Kidney capillary endothelial cell (primary cell): ENCODE data around the gene IPCEF1.

Experiments
- DNase-seq: peaks from one replicate; pipeline ENCODE4 v3.0.0-alpha.2; 2018; ENCODE audit warnings: low spot score

IPCEF1 gene

DNA sequence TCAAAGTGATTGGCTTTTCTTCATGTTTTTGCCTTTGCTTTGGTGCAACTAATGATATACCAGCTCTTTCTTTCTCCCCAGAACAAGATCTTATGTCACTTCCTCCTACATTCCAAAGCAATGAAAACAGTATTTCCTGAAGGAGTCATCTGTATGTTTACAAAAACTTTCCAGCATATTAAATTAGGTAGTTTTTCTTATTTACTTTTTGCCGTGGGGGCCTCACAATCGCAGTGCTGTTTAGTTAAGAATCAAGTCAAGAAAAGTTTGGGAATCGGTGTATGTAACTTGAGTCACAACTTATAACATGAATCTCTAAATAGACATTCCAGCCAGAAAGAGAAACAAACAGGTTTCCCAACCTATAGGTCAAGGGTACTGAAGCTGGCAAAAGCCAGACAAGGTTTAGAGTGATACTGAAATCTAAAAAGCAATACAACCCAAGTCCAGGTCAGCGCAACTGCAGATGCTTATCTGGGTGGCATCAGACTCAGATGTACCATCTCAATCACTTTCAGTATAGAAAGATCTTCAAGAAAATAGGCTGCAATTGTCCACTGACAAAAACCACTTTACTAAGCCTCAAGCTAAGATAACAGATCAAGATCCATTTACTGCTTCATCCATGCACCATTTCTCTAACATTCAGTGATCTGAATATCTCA, 63.6 kb downstream of the IPCEF1 start:
- DNase-seq: peak; percentile 85

DNA sequence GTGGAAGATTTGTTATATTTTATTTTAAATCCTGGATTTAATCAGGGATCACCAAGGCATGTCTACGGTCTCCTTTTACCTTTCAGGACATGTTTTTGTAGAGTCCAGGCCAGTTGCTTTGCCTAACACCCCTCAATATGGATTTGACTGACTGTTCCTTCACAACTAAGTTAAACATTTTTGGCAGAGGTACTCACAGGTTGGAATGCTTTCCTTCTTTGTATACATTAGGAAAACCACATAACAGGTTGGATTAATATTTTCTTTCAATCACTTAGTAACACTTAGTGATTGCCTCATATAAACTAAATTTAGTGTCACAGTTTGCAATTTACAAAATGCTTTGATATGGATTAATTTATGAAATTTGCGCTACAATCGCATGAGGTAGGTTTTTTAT, 64.5 kb downstream of the IPCEF1 start:
- DNase-seq: no peak

DNA sequence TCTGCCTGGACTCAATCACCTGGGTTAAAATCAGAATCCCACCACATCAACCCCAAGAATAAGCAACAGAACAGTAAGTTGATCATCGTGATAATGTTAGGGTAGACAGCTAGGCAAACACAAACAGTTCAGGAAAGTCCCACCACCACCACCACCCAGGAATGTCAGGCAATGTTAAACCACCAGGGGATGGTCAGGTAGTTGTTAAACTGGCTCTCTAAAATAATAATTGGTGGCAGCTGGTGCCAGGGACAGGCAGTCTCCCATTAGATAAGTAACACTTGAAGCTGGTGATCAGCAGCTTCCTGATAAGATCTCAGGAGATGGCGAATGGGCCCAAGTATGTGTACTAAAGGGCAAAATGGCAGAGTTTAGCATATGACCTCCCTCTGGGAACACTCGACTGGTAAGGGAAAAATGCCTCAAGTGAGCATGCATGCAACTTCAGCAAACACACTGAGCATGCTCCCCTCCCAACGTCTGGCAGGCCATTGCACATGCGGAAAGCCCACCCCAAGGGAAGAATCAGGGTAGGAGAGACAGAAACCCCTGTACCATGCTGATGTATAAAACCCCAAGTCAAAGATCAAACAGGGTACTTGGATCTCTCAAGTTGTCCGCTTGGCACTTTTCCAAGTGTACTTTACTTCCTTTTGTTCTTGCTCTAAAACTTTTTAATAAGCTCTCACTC, 66.6 kb downstream of the IPCEF1 start:
- no peak for DNase-seq

DNA sequence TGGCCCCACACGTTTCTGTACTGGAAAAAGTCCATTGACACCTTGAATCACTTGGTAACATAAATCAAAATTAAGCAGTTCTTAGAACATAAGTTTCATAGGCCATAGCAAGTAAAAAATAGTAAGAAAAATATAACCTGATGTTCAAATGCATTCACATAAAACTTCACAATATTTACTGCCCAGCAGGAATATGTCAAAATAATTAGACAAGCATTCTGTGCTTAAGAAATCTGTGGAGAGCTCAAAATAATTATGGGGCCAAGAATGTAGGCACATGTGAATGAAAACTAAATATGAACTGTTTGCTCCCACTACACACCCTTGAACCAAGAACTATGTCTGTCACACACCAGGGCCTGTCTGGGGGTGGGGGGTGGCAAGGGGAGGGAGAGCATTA, 70.8 kb downstream of the IPCEF1 start:
- DNase-seq: no peak

DNA sequence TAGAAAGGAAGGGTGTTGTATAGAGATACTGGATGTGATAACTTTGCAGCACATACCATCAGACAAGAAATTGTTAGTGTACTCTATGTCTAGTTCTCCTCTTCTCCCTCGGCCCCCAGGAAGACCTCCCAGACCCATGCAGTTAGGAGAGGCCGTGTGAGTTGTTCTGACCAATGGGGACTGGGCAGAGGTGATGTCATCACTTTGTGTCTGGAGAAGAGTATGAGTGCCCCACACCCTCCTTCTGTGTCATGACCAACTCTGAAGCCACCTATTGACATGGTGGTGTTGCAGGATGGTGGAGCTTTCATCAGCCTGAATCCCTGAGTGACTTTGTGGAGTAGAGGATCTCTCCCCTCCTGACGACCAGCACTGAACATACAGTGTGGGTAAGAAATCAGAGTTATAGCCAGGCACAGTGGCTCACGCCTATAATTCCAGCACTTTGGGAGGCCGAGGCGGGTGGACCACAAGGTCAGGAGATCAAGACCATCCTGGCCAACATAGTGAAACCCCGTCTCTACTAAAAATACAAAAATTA, 72.2 kb downstream of the IPCEF1 start:
- no peak for DNase-seq

DNA sequence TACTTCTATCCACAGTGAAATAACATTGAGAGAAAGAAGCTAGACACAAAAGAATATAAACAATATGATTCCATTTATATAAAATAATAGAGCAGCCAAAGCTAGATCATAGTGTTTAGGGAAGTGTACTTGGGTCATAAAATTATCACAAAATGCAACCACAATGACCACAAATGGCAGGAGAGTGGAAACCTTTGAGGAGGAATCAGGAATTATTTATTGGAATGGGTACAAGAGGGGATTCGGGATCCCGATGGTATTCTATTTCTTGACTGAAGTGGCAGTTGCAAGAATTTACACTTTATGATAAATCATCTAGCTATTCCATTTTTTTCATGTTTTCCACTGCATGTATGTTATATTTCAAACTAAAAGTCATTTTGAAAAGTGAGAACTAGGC, 76.1 kb downstream of the IPCEF1 start:
- DNase-seq: no peak

DNA sequence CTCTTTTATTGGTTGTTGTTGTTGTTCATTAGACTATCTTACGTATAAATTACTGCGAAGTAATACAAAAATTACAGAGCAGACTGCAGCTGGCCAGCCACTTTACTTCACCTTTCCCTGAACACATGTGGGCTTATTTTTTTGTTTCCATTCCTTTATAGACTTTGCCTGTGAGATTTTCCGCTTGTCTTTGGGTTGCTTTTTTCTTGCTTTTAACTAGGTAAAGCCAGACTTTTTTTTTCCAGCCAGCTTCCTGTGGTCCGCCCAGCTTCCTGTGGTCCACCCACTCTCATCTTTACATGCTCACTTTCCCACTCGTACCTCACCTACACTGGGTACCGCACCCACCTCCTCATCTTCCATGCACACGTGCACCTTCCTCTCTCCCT, 79.0 kb downstream of the IPCEF1 start:
- DNase-seq: no peak

DNA sequence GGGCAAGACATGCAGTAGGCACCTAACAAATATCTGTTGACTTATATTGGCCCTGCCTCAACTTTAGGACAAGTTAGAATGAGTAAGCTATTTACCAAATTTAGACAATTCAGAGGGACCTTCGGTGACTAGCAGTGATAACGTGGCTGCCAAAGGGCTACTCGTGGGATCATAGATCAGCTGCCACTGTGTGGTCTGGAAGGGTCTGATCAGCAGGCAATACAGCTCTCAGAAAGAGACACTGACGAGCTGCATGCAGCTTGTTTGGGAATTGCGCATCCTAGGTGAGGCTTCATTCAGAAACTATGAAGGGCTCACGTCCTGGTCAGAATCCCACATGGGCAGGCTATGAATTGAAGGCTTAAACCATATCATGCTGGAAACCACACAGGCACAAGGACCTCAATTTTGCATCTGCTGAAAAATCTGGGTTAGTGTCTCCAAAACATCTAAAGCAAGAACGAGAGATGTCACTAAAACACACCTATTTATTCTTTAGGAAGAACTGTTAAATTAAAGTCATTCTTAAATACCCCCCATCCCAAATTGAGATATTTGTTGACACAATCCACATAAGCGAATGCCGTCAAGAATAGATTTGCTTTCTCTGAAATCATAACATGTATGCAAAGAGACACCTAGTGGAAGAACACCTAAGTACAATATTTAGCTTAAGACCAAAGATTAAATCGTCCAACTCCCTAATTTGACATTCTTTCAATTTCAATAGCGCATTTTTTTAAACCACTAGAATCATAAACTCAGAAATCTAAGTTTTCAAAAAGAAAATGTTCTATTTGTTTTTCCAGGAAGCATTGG, 79.6 kb downstream of the IPCEF1 start:
- peak; percentile 40 for DNase-seq

DNA sequence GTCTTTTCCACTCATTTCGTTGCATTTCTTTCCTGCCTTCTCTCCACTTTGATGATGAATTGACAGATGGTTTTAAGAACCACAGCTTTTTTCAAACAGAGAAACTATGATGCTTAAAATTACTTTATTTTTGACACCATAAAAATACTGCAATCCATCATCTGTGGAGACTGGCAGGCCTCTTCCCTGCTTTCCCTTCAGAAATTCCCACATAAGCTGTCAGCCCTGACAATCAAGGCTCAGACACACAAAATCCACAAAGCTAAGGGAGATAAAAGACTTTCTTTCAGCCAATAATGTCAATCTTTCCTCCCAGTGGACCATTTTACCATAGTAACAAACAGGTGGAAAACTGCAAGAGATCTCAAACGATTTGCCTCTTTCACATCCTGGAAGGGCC, 82.4 kb downstream of the IPCEF1 start:
- no peak for DNase-seq

DNA sequence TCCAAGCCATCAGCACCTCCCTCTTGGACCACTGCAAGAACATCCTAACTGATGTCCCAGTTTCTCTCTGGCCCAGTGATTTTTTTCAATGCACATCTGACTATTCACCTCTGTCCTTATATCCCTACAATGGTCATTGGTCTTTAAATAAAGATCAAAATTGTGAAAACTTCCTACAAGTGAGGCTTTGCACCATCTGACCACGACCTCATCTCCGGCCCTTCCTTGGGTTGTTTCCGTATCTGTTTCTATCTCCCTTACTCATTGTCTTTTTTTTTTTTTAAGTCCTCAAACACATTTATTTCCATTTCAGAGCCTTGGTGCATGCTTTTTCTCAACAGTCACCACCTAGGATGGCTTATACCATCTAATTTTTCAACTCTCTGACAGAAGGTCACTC, 88.1 kb downstream of the IPCEF1 start:
- DNase-seq: no peak

DNA sequence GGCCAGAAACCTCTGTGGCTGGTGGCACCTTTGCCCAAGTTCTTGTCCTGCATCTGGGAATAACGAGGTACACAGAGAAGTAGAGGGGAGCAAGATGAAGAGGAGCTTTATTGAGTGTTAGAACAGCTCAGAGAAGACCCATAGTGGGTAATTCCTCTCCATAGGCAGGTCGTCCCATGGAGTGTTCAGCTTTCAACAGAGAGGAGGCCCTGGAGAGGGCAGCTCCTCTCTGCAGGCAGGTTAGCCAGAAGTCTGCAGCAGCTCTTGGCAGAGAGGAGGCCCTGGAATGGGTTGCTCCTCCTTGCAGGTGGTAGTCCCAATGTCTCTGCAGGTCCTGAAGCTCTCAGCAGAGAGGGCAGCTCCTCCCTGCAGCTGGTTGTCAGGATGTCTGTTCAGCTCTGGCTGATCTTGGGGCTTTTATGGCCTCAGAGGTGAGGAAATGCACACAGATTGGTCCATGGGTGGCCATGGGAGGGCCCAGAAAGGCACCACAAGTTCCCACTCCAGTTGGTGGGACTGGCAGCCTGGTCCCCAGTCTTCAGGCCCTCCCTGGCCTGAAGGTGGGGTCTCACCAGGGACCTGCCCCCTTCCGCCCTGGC, 89.0 kb downstream of the IPCEF1 start:
- DNase-seq: no peak

DNA sequence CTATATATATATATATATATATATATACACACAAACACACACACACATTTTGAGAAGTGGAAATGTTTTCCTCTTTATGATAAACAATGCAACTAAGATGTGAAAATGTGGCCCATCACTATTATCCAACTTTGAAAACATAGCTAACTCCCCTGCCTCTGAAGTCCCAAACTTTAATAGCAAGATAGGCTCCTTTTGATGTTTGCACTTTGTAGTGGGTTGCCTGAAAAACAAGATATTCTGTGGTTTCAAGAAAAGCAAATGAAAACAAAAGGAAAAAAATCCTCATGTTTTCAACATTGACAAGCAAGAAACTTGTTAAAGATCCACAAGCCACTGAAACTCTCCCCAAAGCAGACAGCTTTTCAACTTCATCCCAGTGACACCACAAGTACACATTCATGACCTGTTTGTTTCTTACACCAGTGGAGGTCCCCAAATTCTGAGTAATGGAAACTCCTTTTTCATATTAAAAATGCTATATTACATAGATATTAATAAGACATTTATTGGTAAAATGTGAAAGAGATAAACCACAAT, 90.0 kb downstream of the IPCEF1 start:
- no peak for DNase-seq

DNA sequence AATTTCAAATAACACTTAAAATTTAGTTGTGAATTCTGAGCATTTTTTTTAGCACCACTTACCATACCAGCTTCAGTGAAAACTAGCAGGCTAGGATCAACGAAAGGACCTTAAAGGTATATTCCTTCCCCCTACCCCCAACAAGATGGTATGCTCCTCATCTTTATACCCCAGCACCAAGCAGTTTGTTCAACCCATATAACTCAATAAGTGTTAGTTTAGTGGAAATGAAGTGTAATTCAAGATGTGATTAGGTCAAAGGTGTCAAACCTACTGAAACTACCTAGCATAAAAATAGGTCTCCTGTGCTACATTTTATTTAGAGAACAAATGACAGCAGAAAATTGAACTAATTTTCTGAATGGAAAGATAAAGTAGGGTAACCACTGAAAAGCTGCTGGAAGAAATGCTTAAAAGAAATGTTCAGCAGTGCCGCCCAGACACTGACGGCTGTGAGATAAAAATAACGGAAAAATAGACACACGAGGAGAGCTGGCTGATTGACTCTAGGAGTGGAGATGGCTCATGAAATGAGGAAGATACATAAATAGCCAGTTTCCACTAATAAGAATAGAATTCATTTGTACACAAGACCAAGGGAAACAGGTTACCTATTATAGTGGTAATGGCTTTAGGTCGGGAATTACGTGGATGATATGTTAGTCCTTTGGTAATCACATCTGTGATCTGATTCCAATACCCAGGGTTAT, 94.8 kb downstream of the IPCEF1 start:
- DNase-seq: no peak

DNA sequence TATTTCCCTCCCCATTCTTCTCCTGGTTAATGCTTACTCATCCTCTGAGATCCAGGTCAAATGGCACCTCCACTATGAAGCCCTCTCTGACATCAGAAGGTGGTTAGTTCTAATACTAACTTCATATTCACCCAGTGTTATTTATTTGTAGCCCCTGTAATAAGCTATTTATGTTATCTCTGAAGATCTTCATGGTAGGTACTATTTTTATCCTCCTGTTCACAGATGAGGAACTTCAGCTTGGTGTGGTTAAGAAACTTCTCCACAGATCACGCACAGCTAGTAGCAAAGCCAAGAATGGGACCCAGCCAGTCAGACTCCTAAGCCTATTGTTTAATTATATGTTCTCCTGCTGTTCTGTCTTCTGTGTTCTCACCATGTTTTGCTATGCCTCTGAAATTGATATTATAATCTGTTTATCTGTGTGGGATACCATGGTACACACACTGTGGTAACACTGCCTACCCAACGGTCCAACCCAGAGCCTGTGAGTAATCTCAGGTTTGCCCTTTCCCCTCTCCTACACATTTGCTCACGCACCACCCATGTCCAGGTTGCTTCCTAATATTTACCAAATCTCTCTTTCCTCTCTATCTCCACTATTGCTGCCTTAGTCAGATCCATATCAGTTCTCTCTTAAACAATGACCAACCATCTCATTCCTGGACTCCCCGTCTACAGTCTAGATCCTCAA, 98.4 kb downstream of the IPCEF1 start:
- DNase-seq: no peak

DNA sequence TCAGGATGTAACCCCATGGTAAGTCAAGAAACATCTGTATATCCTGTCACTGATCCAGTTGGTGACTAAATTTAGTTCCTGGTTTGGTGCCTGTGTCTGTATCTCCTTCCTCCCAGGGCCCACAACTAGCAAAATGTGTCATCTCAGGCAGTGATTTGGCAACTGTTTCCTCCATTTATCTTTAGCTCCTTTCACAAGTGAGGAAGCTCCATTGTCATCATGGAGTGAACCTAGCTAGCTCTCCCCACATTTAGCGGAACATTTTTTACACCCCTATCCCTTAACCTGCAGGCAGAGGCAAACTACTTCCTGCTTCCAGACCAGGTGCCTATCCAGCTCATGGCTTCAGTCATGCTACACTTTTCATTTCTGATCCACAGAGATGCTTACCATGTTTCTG, 99.5 kb downstream of the IPCEF1 start:
- DNase-seq: peak; percentile 76

DNA sequence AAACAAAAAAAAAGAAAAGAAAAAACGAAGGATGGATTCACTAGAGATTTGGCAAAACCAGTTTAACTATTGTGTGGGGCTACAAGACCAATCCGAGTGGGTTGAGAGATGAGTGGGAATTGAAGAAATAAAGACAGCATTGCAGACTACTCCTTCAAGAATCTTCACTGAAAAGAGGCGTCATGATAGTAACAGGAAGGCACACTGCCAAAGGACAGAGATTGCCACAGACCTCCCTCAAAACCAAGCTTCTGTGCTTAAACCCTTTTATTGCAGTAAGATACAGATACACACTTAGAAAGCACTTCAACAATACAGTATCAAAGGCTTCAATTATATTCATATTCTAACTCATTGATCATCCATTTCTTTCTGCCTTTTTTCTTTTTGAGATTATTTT, 103.9 kb downstream of the IPCEF1 start:
- no peak for DNase-seq

DNA sequence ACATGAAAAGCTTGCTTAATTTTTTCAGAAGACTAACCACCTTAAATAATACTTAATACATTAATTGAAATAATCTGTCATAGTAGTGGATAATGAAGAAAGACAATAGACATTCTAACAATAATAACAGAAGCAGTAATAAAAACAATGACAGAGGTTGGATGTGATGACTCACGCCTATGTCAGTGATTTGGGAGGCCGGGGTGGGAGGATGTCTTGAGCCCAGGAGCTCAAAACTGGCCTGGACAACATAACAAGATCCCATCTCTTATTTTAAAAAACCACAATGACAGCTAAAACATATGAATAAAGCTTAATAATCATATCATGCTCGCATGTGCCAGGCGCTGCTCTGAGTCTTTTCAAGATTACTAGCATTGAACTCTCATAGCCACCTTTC, 105.5 kb downstream of the IPCEF1 start:
- DNase-seq: no peak

DNA sequence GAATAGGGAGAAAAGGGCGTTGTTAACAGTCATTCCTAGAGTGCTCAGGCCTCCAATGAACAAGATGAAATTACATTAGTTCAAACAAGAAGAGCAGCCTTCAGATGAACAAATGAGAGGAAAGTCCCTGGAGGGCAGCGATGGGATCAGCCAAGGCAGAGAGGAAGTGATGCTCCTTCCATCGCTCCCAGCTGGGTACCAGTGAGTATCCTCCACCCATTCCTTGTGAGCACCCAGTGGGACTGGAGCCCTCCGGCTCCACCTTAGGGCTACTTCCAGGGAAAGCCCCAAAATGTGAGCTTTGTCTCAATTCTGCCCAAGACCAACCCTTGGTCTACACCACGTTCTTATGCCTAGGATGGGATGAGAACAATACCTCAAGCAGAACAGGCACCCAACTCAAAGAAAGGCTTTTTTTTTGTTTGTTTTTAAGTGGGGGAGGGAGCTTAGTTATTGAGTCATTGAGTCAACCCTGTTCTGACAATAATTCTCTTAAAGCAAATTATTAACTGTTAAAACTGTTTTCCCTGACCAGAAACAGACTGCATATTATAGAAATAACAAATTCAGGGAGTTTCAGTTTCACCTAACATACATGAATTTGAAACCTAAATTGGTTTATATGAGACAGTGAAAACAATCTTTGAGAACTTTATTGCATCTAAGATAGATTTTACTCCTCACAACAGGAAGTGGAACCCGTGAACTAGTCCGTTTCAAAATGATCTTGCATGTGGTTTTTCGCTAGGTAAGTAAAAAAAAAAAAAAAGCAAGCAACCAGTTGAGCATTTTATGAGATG, 106.9 kb downstream of the IPCEF1 start:
- no peak for DNase-seq

DNA sequence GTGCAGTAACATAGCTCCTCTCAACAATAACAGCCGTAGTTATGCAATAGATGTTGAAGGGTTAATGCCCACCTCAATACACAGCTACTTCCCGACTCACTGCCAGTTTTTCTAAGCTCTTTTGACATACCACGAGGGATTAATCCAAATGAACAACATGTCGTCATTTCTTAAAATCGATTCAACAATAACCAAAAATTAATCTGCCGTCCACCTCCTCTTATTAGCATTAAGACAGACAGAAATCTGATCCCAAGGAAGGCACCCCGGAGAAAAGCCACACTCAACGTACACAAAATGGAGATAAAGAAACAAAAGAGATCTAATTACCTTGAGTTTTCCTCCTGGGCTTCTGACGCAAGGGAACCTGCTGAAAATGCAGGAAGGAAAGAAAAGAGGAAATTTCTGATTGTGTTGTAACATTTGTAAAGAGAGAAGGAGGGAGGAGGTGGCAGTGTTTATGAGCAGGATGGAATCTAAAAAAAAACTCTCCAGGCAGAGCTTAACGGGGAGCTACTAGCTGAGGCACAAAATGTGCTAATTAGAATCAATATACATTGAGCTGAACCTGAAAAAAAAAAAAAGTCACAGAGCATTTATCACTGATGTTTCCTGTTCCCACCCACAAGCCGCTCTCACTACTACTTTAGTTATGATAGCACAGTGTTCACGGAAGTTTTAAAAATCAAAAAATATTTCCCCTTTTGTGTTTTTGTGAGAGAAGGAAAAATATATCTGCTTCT, 109.3 kb downstream of the IPCEF1 start:
- no peak for DNase-seq
